HG03439 (cell line): Measurements from ENCODE around the gene FASTK.
"Not testable (repeated sequence)": the region's sequence is repeated elsewhere in the genome, so short reads cannot be mapped to it uniquely, and the experiment has no call there.

Experiments
- ATAC-seq: cut with Tn5 transposase; IDR thresholded peaks from one replicate; pipeline ENCODE4 v1.9.1; 2021; ENCODE audit warnings: mild to moderate bottlenecking, moderate library complexity; ENCODE audit not compliant: unreplicated experiment

FASTK gene

DNA sequence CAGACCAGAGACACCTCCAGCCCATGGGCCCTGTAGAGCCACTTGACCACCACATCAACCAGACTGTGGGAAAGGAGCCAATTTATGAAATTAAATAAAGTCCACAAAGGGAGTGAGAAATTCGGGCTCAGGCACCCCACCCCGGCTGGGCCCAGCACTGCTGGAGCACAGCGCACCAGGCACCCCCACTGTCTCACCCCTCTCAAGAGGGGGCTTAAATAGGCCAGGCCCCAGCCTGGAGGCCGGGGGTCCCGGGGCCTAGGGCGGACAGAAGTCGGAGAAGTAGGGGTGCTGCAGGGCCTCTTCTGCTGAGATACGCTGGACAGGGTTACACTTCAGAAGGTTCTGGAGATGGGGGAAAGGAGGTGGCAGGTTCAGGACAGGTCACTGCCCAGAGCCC, 26.9 kb downstream of the FASTK start:
- ATAC-seq, result no peak

DNA sequence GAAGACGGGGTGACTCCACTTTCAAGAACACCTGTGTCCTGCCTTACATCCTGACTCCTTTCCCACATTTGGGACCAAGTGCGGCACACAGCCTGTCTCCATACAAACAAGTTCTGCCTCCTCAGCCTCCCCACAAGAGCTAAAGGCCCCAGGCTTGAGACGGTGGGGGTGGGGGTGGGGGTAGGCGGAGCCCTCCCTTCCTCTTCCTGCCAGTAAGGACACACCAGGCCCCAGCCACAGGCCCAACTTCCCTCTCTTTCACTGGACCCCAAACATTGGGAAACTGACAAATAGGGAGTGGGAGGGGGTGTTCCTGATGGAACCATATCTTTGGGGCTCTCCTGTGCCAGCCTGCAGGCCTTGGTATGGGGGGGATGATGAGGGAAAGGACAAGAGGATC, 27.5 kb downstream of the FASTK start:
- ATAC-seq, result no peak

DNA sequence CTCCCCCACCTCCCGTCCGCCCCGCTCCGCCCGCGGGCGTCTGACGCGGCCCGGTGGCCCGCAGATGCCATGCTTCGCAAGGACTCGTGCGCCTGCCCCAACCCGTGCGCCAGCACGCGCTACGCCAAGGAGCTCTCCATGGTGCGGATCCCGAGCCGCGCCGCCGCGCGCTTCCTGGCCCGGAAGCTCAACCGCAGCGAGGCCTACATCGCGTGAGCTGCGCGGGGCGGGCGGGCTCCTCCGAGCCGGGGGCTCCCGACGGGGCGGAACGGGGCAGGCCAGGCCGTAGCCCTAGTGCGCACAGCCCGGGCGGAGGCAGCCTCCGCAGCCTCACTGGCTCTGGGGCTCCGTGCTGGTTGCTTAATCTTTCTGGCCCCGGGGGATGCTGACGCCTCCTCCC, 29.5 kb downstream of the FASTK start:
- ATAC-seq, result no peak

DNA sequence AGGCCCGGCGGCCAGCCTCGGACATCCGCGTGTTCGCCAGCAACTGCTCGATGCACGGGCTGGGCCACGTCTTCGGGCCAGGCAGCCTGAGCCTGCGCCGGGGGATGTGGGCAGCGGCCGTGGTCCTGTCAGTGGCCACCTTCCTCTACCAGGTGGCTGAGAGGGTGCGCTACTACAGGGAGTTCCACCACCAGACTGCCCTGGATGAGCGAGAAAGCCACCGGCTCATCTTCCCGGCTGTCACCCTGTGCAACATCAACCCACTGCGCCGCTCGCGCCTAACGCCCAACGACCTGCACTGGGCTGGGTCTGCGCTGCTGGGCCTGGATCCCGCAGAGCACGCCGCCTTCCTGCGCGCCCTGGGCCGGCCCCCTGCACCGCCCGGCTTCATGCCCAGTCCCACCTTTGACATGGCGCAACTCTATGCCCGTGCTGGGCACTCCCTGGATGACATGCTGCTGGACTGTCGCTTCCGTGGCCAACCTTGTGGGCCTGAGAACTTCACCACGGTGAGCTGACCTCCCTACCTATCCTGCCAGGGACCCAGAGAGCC, 31.6 kb downstream of the FASTK start:
- ATAC-seq, result no peak

- ATAC-seq, result no peak
Observed at GRCh38 chr7:151047976-151048815, 32.4 kb downstream of the FASTK start, which contains the start of gene ASIC3. ASIC3 (plus strand) TSS chr7:151048531; CDS start chr7:151048886, 355 bp downstream.

DNA sequence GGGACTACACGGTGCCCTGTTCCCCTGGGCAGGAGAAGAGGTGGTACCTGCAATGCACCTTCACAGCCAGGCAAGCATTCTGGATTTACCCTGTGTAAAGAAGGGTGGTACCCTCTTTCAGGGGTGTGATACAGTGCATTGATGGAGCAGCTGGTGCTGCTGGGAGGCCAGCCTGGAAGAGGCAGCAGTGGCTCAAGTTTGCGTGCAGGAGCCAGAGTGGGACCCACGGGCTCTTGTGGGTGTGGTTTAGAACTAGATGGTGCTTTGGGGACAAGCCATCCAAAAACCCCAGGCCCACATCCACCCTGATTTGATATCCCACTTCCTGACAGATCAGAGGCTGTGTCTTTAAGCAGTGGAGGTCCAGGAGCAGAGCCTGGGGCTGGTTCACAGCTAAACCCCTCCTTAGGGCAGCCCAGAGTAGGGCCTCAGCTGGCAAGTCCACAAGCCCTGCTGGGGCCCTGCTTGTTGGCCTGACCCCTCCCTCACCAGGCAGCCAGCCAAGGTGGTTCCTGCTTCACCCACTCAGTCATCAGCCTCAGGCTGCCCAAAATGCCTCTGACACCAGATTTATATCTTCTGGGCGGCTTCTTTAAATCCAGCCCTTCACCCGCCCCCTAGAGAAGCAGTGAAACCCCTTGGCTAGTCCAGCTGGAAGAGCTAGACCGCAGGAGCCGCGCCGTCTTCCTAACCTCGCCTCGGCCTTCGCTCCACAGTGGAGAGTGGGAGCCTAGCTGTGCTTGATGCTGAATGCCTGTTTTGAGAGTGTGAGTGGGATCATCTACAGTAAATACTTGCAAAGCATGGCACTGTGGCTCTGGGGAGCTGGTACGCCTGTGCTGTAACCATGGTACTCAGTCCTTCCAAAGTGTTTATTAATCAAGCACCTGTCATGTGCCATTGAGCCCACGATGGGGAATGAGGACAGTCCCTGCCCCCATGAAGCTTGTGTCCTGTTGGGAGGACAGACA, 33.7 kb downstream of the FASTK start:
- no peak for ATAC-seq

GRCh38 chr7:151045967-151046366, 34.6 kb downstream of the FASTK start:
- no peak for ATAC-seq

DNA sequence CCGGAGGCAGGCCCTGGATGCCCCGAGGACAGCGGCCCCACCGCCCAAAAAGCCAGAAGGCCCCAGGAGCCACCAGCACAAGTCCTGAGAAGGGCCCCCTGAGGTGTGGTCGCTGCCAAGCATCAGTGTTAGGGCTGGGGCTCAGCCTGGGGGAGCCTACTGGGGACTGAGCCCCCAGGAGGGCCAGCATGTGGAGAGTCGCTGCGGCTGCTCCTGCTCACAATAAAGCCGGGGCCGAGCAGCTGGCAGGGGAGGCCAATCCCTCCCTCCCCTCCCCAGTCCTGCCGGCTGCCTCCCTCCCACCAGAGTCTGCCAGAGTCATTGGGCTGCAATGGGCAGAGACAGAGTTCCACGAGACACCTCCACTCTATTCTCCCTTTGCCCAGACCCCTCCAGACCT, 35.3 kb downstream of the FASTK start:
- ATAC-seq, result no peak

DNA sequence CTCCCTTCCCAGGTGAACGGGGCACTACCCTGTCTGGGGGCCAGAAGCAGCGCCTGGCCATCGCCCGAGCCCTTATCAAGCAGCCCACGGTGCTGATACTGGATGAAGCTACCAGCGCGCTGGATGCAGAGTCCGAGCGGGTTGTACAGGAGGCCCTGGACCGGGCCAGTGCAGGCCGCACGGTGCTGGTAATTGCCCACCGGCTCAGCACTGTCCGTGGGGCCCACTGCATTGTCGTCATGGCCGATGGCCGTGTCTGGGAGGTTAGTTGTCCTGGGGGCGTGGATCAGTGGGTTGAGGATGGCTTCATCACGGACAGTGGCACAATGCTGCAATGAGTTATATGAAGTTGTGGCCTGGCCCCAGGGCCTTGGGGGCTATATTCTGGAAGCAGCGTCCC, 36.6 kb downstream of the FASTK start:
- ATAC-seq, result no peak

DNA sequence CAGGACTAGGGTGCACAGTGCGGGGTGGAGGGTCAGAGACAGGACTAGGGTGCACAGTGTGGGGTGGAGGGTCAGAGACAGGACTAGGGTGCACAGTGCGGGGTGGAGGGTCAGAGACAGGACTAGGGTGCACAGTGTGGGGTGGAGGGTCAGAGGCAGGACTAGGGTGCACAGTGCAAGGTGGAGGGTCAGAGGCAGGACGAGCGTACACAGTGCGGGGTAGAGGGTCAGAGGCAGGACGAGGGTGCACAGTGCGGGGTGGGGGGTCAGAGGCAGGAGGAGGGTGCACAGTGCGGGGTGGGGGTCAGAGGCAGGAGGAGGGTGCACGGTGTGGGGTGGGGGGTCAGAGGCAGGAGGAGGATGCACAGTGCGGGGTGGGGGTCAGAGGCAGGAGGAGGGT, 37.2 kb downstream of the FASTK start:
- not testable (repeated sequence) for ATAC-seq

DNA sequence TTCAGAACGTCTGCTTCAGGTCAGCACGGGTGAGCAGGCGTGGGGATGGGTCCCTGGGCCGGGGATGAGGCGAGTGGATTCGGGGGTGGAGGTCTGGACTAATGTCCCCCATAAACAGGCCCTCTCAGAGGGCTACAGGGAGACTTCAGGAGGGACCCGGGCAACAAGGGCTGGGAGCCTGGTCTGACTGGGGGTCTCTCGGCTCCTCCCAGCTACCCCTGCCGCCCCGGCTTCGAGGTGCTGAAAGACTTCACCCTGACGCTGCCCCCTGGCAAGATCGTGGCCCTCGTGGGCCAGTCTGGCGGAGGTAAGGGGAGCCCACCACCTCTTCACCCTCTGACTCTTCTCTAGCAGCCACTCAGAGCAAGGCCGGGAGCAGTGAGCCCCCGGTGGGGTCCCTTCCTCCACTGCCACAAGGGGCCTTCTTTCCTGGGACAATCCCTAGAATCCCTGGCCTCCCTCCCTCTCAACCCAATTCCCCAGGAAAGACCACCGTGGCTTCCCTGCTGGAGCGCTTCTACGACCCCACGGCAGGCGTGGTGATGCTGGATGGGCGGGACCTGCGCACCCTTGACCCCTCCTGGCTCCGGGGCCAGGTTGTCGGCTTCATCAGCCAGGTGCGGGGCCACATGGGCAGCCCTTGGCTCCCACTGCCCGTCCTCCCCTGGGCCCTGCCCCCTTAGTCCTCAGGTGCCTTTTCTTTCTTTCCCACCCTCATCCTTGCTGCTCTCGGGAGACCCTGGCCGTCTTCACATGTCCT, 39.8 kb downstream of the FASTK start:
- ATAC-seq, result no peak

DNA sequence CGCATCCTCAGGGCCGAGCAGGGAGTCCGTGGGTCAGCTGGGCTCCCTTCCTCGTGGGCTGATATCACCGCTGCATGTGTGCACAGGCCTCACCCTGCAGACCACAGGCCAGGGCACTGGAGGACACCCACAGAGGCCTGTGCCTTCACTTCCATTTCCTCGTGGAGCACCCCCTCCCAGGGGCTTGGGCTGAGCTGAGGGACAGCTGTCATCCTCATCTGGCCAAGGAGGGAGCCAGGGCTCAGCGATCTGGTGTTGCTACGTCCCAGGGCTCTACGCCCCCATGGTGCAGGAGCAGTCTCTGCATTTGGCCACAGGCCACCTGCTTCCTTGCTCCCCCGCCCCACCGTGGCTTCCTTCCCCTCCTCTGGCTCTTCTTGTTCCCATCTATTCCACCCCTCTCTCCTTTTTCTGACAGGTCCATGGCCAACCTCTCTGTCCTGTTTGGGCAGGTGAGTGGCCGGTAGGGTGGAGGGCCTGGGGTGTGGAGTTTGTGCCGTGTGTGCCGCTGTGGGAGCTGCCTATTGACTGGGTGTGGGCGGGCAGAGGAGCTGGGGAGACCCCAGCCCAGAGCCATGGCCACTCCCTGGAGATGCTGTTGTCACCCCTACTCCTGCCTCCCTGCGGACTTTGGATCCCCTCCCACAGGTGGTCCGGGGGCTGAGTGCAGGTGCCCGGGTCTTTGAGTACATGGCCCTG, 40.6 kb downstream of the FASTK start:
- no peak for ATAC-seq

DNA sequence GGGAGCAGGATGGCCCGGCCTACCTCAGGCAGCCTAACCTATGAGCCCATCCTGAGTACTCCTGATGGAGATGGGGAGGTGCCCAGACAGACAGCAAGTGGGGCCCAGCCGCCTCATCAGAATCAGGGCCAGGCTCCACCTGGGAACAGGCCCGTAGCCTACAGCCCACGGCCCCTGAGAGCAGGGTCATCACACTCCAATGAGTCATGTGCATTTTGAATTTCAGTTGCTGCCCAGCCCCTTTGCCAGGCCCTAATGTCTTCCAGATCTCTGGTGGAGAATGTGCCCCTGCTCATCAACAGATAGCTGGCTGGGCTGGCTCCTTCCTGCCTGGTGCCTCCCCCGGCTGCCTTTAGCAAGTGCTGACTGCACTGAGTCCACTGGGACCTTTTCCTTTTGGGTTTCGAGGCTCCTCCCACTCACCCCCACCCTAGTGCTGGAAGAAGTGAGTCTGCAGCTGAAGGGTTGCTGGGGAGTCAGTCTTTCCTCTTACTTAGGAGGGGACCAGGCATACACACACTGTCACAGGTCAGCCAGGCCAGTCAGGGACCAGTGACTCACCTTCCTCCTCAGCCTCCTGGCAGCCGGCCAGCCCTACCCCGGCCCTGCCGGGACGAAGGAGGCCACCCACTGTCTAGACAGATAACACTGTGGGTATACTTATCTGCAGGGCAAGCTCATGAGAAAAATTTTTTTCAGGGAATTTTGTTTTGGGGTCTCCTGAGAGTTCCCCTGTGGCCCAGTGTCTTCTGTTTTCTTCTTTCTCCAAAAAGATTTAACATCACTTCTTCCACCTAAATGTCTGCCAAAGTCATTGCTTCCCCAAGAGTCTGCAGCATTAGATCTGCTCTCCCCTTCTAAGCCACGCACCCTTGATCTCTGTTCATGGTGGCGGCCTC, 41.4 kb downstream of the FASTK start:
- no peak for ATAC-seq

DNA sequence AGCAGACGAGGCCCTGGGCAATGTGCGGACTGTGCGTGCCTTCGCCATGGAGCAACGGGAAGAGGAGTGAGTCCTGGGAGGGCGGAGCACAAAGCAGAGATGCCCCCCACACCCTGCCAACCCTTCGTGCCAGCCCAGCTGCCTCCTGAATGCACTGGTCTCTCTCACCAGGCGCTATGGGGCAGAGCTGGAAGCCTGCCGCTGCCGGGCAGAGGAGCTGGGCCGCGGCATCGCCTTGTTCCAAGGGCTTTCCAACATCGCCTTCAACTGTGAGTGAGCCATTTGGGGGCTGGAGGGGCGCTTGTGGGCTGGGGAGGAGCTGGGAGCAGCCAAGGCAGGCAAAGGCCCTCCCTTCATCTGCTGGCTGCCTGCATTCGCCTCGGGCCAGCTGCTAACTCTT, 44.7 kb downstream of the FASTK start:
- ATAC-seq, result no peak

- ATAC-seq, result no peak
Observed at GRCh38 chr7:151035026-151035717, 45.4 kb downstream of the FASTK start.

- ATAC-seq, result no peak
Observed at GRCh38 chr7:151034312-151035025, 46.1 kb downstream of the FASTK start.

GRCh38 chr7:151033864-151034249, 46.8 kb downstream of the FASTK start:
- ATAC-seq, result no peak
